ENCODE data around the gene PLCD1. TPM values are rescaled to one million over a fixed set of nuclear protein-coding genes. Genes with fewer than 3 reads are reported as not detected.
A peak's percentile ranks its signal among the peaks of the same experiment; 100 is the strongest.
"Not testable (repeated sequence)": the region's sequence is repeated elsewhere in the genome, so short reads cannot be mapped to it uniquely, and the experiment has no call there.

PLCD1 gene
- total RNA-seq (2022) (7.9 and 9.7 TPM in 2 replicates), Bru-seq, nascent RNA (percentile 41 among the genes with signal in this experiment), BruChase-seq, experiment 1, labeled RNA remaining after a 2-hour chase (percentile 42 among the genes with signal in this experiment), BruChase-seq, experiment 2, labeled RNA remaining after a 6-hour chase (percentile 41 among the genes with signal in this experiment)
- long read RNA-seq, partial matches to known transcripts, result 3 of 9 reads
- long read RNA-seq, other reads (novel, unspliced or antisense), result 4 of 9 reads

DNA sequence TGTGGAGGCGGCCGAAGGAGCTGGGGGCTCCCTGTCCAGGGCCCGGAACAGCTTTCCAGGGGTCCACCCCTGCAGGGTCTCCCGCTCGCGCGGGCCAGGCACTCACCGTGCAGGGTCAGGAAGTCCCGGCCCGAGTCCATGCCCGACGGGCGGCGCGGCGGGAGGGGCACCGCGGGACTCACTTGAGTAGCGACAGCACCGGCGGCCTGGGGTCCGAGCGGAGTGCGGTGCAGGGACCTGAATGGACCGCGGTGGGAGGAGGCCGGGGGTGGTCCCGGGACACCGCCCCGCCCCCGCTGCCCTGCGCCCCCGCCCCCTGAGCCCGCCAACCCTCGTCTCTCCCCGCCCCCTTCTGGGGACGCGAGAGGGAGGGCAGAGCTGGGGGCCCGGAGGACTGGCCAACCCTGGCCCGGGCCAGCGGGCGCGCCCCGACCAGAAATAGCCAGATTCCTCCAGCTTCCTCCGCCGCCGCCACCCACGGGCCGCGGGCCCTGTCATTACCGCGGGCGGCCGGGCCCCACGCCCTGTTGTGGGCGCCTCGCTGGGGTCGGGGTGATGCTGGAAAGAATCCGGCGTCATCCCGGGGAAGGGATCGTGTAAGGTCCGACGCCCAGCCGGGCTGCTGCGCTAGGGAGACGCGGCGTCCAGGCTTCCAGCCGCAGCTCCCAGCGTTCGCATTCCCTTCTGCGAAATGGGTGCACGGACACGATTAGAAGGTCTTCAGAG, at the start of gene PLCD1:
PLCD1 (minus strand) TSS at position 243 of the 726 bp plus-strand sequence; CDS start at position 140, 103 bp downstream.
- no peak for DNase-seq
- peaks cover 18% of the 10 kb centered on the region for H3K4me1 Mint-ChIP-seq (ENCODE audit: low read depth, unreplicated experiment)
- ChIA-PET CTCF (interaction anchor here (1.2 kb wide), 1 partner anchor 55 kb away, joined by 6 read pairs; no protein-coding TSS in a partner anchor), POLR2A (no interaction called here)
- no peaks in the 10 kb centered on the region for H3K36me3 Mint-ChIP-seq (ENCODE audit: insufficient read depth, unreplicated experiment)
- Histone ChIP-seq H3K4me1 (peaks cover 24% of the 10 kb centered on the region), H3K9me3 (no peaks in the 10 kb centered on the region), H3K27me3 (replicated peaks; ENCODE audit: control insufficient read depth, insufficient read depth, low read length) (no peaks in the 10 kb centered on the region), H3K36me3 (ENCODE audit: control insufficient read depth, insufficient read depth, low read length) (no peaks in the 10 kb centered on the region), H3K4me3 (ENCODE audit: low read depth, low read length) (no peak within 1 kb of the TSS)
- TF ChIP-seq, protein P1, sequence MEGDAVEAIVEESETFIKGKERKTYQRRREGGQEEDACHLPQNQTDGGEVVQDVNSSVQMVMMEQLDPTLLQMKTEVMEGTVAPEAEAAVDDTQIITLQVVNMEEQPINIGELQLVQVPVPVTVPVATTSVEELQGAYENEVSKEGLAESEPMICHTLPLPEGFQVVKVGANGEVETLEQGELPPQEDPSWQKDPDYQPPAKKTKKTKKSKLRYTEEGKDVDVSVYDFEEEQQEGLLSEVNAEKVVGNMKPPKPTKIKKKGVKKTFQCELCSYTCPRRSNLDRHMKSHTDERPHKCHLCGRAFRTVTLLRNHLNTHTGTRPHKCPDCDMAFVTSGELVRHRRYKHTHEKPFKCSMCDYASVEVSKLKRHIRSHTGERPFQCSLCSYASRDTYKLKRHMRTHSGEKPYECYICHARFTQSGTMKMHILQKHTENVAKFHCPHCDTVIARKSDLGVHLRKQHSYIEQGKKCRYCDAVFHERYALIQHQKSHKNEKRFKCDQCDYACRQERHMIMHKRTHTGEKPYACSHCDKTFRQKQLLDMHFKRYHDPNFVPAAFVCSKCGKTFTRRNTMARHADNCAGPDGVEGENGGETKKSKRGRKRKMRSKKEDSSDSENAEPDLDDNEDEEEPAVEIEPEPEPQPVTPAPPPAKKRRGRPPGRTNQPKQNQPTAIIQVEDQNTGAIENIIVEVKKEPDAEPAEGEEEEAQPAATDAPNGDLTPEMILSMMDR (IDR thresholded peaks at IDR 0.05; ENCODE audit: insufficient read depth in 1 of 2, low read depth in 1 of 2, low read length in 1 of 2, severe bottlenecking in 1 of 2, unreplicated experiment in 1 of 2), result no peak
- peak within 1 kb of the TSS; percentile 63 for H3K27ac Mint-ChIP-seq (ENCODE audit: unreplicated experiment)
- intact Hi-C loops (cut with micrococcal nuclease; ENCODE audit: unreplicated experiment), result no loop called here
- H3K27me3 Mint-ChIP-seq (ENCODE audit: insufficient read depth, unreplicated experiment), result no peaks in the 10 kb centered on the region
- H3K4me3 Mint-ChIP-seq (ENCODE audit: unreplicated experiment), result no peak within 1 kb of the TSS
- no peaks in the 10 kb centered on the region for H3K9me3 Mint-ChIP-seq (ENCODE audit: unreplicated experiment)
- BruUV-seq (replicated peaks), result no TSS peak

DNA sequence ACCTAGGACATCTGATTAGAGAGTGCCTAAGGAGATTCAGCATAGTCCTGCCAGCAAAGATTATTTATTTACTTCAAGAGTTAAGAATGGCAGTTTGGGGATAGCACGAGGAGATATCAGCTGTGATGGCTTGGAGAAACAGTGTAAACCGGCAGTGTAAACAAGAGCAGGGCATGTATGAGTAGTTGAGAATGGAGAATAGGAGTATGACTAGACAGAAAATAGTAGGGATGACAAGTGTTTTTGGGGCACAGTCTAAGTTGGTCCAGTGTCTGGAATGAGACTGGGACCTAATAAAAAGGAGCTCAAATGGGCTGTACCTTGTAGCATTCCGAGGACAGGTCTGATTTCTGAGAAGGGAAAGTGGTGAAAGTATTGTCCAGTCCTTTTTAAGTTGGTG, 47.6 kb upstream of the PLCD1 start:
- not testable (repeated sequence) for H3K27me3 Mint-ChIP-seq (ENCODE audit: insufficient read depth, unreplicated experiment)

DNA sequence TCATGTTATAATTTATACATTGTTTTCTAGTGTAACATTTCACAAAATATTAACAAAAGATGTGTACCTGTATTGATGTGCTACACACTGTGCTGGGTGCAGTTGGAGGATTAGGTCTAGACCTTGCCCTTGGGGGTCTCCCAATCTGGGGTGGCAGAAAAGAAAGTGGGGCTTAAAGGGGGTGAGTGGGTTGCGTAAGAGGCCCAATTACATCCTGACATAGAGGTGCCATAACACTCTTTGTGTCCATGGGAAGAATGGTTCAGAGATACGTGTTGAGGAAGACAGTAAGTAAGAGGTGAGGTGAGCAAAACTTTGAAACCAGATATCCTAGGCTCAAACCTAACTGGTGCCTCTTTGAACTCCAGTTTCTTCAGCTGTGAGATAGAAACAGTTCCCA, 40.6 kb upstream of the PLCD1 start:
- ChIA-PET POLR2A (no interaction called here), CTCF (no interaction called here)
- Mint-ChIP-seq H3K36me3 (ENCODE audit: insufficient read depth, unreplicated experiment) (no peaks in the 10 kb centered on the region), H3K4me3 (ENCODE audit: unreplicated experiment) (no peak overlapping the region), H3K27ac (ENCODE audit: unreplicated experiment) (no peak overlapping the region), H3K27me3 (ENCODE audit: insufficient read depth, unreplicated experiment) (peaks cover 3% of the 10 kb centered on the region), H3K4me1 (ENCODE audit: low read depth, unreplicated experiment) (no peaks in the 10 kb centered on the region), H3K9me3 (ENCODE audit: unreplicated experiment) (peaks cover 20% of the 10 kb centered on the region)
- no TSS peak for BruUV-seq (replicated peaks)
- H3K27me3 ChIP-seq (replicated peaks; ENCODE audit: control insufficient read depth, insufficient read depth, low read length), result no peaks in the 10 kb centered on the region
- H3K4me1 ChIP-seq, result no peaks in the 10 kb centered on the region
- no peaks in the 10 kb centered on the region for H3K36me3 ChIP-seq (ENCODE audit: control insufficient read depth, insufficient read depth, low read length)
- no peak overlapping the region for H3K4me3 ChIP-seq (ENCODE audit: low read depth, low read length)
- TF ChIP-seq, protein P1 (IDR thresholded peaks at IDR 0.05; ENCODE audit: insufficient read depth in 1 of 2, low read depth in 1 of 2, low read length in 1 of 2, severe bottlenecking in 1 of 2, unreplicated experiment in 1 of 2), result no peak
- DNase-seq, result no peak
- intact Hi-C loops (cut with micrococcal nuclease; ENCODE audit: unreplicated experiment), result no loop called here
- peaks cover 3% of the 10 kb centered on the region; the same call in 1 of the 2 replicates for H3K9me3 ChIP-seq

More for the DNA sequence above, 47.6 kb upstream of the PLCD1 start:
- DNase-seq; H3K4me1 ChIP-seq; H3K4me3 ChIP-seq (ENCODE audit: low read depth, low read length); H3K4me3 Mint-ChIP-seq (ENCODE audit: unreplicated experiment); H3K36me3 ChIP-seq (ENCODE audit: control insufficient read depth, insufficient read depth, low read length); POLR2A ChIA-PET; intact Hi-C loops (cut with micrococcal nuclease; ENCODE audit: unreplicated experiment); H3K27ac Mint-ChIP-seq (ENCODE audit: unreplicated experiment); H3K9me3 ChIP-seq; BruUV-seq (replicated peaks); H3K27me3 ChIP-seq (replicated peaks; ENCODE audit: control insufficient read depth, insufficient read depth, low read length); CTCF ChIA-PET; H3K36me3 Mint-ChIP-seq (ENCODE audit: insufficient read depth, unreplicated experiment); H3K4me1 Mint-ChIP-seq (ENCODE audit: low read depth, unreplicated experiment): not testable (repeated sequence)
- H3K9me3 Mint-ChIP-seq (ENCODE audit: unreplicated experiment), result peaks cover 19% of the 10 kb centered on the region
